Thyroid gland (tissue), 4 donors: ENCODE measurements around the gene SH2D2A.

Experiments
- CTCF ChIP-seq, 6 experiments: fragments of 200-600 bp in 3 of 6; fragments of 450-650 bp in 3 of 6; sonication (generic) in 3 of 6; IDR thresholded peaks; one replicate each; pipeline ENCODE4 v1.5.1; 2016 to 2019; ENCODE audit warnings: antibody characterized with exemption in 6 of 6, mild to moderate bottlenecking in 2 of 6, inconsistent platforms in 1 of 6, moderate library complexity in 1 of 6
- POLR2A ChIP-seq, 2 donors: fragments of 450-650 bp; IDR thresholded peaks; one replicate each; pipeline ENCODE4 v1.6.1; 2017; ENCODE audit warnings: antibody characterized with exemption in 2 of 2, mild to moderate bottlenecking in 2 of 2, moderate library complexity in 1 of 2

GRCh38 chr1:156821801-156822200, 5.2 kb upstream of the SH2D2A start:
- TF ChIP-seq CTCF (IDR thresholded peaks at IDR 0.05) = no peak
- TF ChIP-seq POLR2A (IDR thresholded peaks at IDR 0.05) = no peak
